ENCODE results near the gene AP2A1.

The AP2A1 gene

GRCh38 chr19:49855676-49856573 lies 89.1 kb downstream of the AP2A1 start:
- no peak for DNase-seq
- no peak for ATAC-seq

DNA sequence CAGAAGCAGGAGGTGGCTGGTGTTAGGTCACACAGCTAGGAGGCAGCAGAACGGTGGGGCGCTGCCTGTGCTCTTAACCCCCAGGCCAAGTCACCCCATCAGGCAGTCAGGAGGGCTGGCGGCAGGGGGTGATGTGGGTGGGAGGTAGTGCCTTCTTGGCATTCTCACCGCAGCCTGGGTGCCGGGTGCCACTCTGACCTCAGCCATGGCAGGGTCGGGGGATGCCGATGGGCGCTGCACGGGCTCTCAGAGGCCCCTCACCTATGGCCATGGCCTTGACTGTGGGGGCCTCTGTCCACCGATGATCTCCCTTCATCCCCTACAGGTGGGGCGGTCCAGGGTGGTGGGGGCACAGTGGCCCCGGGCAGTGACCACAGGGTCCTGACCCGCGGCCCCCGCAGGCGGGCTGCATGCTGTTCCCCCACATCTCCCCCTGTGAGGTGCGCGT lies 89.8 kb downstream of the AP2A1 start:
- DNase-seq, result no peak
- no peak for ATAC-seq

All from stimulated activated naive CD8-positive, alpha-beta T cell treated with anti-CD3 and anti-CD28 coated beads, Interleukin-15, Interleukin-2, amounts not matched to agents 100 U/mL and 50 U/mL, for 24 hours (primary cell).